Upper lobe of left lung (tissue), 6 donors: ENCODE measurements around the gene TXNRD1. TPM values are rescaled to one million over a fixed set of nuclear protein-coding genes. Genes with fewer than 3 reads are reported as not detected.

Experiments used
- ATAC-seq, 2 donors: fragments of 200-7000 bp; cut with Tn5 transposase; one replicate each; pipeline ENCODE4 v1.9.1; 2022; ENCODE audit warnings: mild to moderate bottlenecking in 2 of 2, moderate library complexity in 2 of 2; ENCODE audit not compliant: low FRiP score in 2 of 2
- DNase-seq, 2 donors: peaks; one replicate each; pipeline ENCODE4 v3.0.0-alpha.2; 2019 to 2020
- H3K27ac ChIP-seq, 4 donors: fragments of 200-600 bp; sonication (generic); one replicate each; pipeline ENCODE4 v1.5.1; 2016 to 2019
- H3K27me3 ChIP-seq, 4 donors: fragments of 200-600 bp; sonication (generic); one replicate each; pipeline ENCODE4 v1.5.1; 2017 to 2019
- H3K36me3 ChIP-seq, 4 donors: fragments of 200-600 bp; sonication (generic); one replicate each; pipeline ENCODE4 v1.5.1; 2016 to 2019
- H3K4me1 ChIP-seq, 4 donors: fragments of 200-600 bp; sonication (generic); one replicate each; pipeline ENCODE4 v1.5.1; 2018 to 2019
- H3K4me3 ChIP-seq, 4 donors: fragments of 200-600 bp; sonication (generic); one replicate each; pipeline ENCODE4 v1.5.1; 2017 to 2019; ENCODE audit warnings: mild to moderate bottlenecking in 2 of 4, moderate library complexity in 1 of 4
- H3K9me3 ChIP-seq, 4 donors: fragments of 200-600 bp; sonication (generic); one replicate each; pipeline ENCODE4 v1.5.1; 2018 to 2019
- EP300 ChIP-seq, 4 donors: sonication (generic); formaldehyde crosslinking; IDR thresholded peaks; one replicate each; pipeline ENCODE4 v1.5.1; 2017; ENCODE audit warnings: antibody characterized with exemption in 4 of 4, control low read depth in 2 of 4
- POLR2A ChIP-seq, 4 donors: fragments of 450-650 bp; IDR thresholded peaks; one replicate each; pipeline ENCODE4 v1.5.1; 2016 to 2017; ENCODE audit warnings: antibody characterized with exemption in 4 of 4, mild to moderate bottlenecking in 2 of 4
- POLR2AphosphoS5 ChIP-seq, 2 donors: sonication (generic); formaldehyde crosslinking; IDR thresholded peaks; one replicate each; pipeline ENCODE4 v1.5.1; 2017; ENCODE audit warnings: antibody characterized with exemption in 2 of 2
- WGBS, 2 donors: methylation state at CpG; one replicate each; pipeline ENCODE4 v1.1.5; 2017 to 2018; 5-methylcytosine and 5-hydroxymethylcytosine counted together
- total RNA-seq, 6 donors: library from RNA; depleted of rRNA in 4 of 6; stranded (reverse); fragments of >200 nt in 4 of 6; gene quantifications; one replicate each; pipeline versions ENCODE4 v1.1.0 to v1.2.1, GENCODE V29; 2016 to 2021
- TF ChIP-seq, protein P1 (sequence below), 6 experiments: fragments of 450-650 bp in 4 of 6; fragments of 200-600 bp in 2 of 6; sonication (generic) in 2 of 6; IDR thresholded peaks; one replicate each; pipeline ENCODE4 v1.5.1; 2016 to 2019; ENCODE audit warnings: antibody characterized with exemption in 6 of 6
- donor health status: DM: no; HTN: no; CAD: no; lungs with moderate emphysema.
- donor health status: DM: no; HTN: yes; CAD: no; lungs with severe emphysema.

The TXNRD1 gene
- total RNA-seq, 6 donors from 2014 or later, result 124 to 381 (median 162) TPM

DNA sequence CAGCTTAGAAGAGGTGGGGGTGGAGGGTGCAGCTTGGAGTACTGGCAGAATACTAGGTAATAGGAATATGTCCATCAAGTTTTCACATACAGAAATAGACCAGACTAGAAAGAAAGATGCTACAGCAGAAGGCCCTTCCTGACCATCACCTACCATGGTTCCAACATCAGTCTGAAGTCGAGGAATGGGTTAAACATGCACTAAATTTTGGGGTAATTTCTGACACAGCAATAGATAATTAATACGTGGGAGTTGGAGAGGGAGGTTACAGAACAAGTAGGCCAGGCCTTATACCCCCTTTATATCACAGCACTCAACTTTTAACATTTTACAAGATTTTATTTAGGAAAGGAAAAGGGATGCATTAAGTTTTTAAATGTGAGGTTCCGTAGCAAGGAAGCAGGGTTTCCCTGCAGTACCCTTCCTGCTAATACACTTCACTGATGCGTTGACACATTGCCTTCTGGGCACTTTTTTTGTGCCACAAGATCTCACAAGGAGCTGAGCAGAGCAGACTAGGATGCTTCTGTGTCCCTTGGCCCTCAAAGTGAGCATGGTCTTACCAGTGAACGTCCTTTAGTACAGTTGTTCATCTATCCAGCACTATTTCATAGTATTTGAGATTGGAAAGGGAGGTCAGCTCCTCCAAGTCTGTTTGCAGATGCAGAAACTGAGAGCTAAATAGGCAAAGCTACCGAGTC, 138.7 kb downstream of the TXNRD1 start:
- H3K27ac ChIP-seq, result no peak overlapping the region
- peaks cover 5 to 59% (median 30%) of the 10 kb centered on the region in 4 donors for H3K36me3 ChIP-seq
- H3K9me3 ChIP-seq, result no peaks in the 10 kb centered on the region
- ATAC-seq (no peak), DNase-seq (no peak)
- WGBS, 2 donors, result 87 to 88% methylated on average over 6 of the region's 6 CpGs
- no peaks in the 10 kb centered on the region for H3K27me3 ChIP-seq
- TF ChIP-seq POLR2AphosphoS5 (IDR thresholded peaks at IDR 0.05), result no peak
- TF ChIP-seq EP300 (IDR thresholded peaks at IDR 0.05), result no peak
- TF ChIP-seq POLR2A (IDR thresholded peaks at IDR 0.05), result no peak
- TF ChIP-seq, protein P1, sequence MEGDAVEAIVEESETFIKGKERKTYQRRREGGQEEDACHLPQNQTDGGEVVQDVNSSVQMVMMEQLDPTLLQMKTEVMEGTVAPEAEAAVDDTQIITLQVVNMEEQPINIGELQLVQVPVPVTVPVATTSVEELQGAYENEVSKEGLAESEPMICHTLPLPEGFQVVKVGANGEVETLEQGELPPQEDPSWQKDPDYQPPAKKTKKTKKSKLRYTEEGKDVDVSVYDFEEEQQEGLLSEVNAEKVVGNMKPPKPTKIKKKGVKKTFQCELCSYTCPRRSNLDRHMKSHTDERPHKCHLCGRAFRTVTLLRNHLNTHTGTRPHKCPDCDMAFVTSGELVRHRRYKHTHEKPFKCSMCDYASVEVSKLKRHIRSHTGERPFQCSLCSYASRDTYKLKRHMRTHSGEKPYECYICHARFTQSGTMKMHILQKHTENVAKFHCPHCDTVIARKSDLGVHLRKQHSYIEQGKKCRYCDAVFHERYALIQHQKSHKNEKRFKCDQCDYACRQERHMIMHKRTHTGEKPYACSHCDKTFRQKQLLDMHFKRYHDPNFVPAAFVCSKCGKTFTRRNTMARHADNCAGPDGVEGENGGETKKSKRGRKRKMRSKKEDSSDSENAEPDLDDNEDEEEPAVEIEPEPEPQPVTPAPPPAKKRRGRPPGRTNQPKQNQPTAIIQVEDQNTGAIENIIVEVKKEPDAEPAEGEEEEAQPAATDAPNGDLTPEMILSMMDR (IDR thresholded peaks at IDR 0.05), result no peak
- H3K4me1 ChIP-seq, result no peaks in the 10 kb centered on the region
- H3K4me3 ChIP-seq, result no peak overlapping the region

DNA sequence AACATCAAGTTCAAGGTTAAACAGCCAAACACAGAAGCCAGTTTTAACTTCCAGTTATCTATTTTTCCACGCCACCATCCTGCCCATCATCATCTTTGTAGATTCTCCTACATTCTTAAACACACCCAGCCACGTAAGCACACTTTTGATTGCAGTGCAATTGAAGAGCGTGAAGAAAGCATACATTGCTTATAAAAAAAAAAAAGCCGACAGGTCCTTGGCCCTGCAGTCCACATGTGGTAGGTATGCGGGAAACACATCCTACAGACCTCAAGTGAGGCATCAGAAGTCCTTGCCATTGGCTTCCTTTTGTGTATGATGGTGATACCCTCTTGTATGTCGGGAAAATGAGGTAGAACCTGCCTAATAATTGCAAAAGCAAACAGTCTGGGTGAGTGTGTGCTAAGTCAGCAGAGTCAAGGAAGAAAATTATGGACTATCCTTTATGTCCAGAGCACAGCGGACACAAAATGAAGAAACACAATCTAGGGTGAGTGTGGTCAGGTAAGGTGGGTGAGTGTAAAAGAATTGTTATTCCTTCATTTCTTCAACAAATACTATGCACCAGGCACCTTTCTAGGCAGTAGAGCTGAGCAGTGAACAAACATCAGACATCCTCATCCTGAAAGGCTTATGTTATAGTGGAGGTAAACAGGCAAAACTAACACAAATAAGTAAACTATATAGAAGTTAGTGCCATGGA, 139.4 kb downstream of the TXNRD1 start:
- Histone ChIP-seq H3K27me3 (no peaks in the 10 kb centered on the region), H3K9me3 (peaks cover 0 to under 1% (median 0%) of the 10 kb centered on the region in 4 donors), H3K4me3 (no peak overlapping the region), H3K27ac (no peak overlapping the region), H3K4me1 (no peaks in the 10 kb centered on the region), H3K36me3 (peaks cover 0 to 52% (median 24%) of the 10 kb centered on the region in 4 donors)
- TF ChIP-seq, protein P1 (IDR thresholded peaks at IDR 0.05), result no peak
- TF ChIP-seq POLR2A (IDR thresholded peaks at IDR 0.05), result no peak
- TF ChIP-seq POLR2AphosphoS5 (IDR thresholded peaks at IDR 0.05), result no peak
- no peak for TF ChIP-seq EP300 (IDR thresholded peaks at IDR 0.05)
- DNase-seq (no peak), ATAC-seq (no peak)
- 85 to 92% methylated on average over 7 of the region's 7 CpGs for WGBS, 2 donors

DNA sequence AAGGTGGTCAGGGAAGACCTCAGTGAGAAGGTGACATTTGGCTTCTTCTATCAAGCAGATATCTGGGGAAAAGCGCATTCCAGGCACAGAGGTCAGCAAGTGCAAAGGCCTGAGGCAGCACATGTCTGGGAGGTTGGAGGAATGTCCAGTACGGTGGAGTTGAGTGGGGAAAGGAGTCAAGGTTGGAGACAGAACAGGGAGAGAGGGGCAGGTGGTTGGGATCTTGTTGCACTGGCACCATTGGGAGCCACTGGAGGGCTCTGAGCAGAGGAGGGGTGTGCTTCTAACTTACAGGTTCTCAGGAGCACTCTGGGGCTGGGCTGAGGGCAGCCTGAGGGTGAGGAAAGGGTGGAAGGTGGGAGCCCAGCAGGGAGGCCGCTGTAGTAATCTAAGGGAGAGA, 140.1 kb downstream of the TXNRD1 start:
- Histone ChIP-seq H3K27me3 (no peaks in the 10 kb centered on the region), H3K27ac (no peak overlapping the region), H3K36me3 (peaks cover 0 to 46% (median 18%) of the 10 kb centered on the region in 4 donors), H3K4me3 (no peak overlapping the region), H3K4me1 (no peaks in the 10 kb centered on the region), H3K9me3 (peaks cover 0 to 4% (median 0%) of the 10 kb centered on the region in 4 donors)
- WGBS, 2 donors, result 91% methylated on average over 3 of the region's 3 CpGs
- TF ChIP-seq POLR2A (IDR thresholded peaks at IDR 0.05) (no peak), EP300 (IDR thresholded peaks at IDR 0.05) (no peak), POLR2AphosphoS5 (IDR thresholded peaks at IDR 0.05) (no peak)
- TF ChIP-seq, protein P1 (IDR thresholded peaks at IDR 0.05), result no peak
- ATAC-seq (no peak), DNase-seq (no peak)

DNA sequence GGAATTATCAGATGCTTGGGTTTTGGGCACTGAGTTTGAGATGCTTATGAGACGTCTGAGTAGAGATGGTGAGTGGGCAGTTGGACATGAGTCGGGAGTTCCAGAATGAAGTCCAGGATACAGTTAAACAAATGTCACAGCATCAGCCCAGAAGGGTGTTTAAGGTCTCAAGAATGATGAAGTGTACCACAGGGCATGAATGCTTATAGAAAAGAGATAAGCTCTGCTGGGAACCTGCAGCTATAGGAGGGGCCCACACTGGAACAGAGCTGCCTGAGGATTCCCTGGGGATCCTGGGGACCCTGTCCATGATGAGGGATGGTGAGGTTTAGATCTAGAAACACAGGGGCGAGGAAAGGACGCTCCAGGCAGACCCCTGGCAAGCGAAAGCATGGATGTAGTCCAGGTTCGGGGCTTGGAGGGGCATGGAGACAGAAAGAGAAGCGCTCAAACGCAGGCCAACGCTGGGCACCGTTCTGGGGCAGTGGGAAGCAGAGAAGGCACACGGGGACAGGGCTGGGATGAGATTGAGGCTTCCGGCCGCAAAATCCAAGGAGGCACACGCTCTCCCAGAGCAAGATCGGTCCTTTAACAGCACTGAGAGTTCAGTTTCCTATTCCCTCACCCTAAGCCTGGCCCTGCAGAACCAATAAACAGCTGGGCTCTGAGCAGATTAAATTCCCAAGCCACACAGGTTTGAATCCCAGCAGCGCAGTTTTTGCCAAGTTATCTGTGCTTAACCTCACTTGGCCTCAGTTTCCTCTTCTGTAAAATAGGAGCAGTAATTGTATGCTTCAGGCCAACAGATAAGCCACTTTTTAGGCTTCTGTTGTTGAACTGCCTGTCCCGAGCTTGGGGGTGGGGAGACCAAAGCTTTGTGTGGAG, 140.9 kb downstream of the TXNRD1 start:
- DNase-seq (no peak), ATAC-seq (no peak)
- Histone ChIP-seq H3K27ac (no peak overlapping the region), H3K4me1 (no peaks in the 10 kb centered on the region), H3K4me3 (no peak overlapping the region), H3K36me3 (peaks cover 0 to 38% (median 10%) of the 10 kb centered on the region in 4 donors), H3K9me3 (peaks cover 0 to 4% (median 0%) of the 10 kb centered on the region in 4 donors), H3K27me3 (no peaks in the 10 kb centered on the region)
- TF ChIP-seq POLR2A (IDR thresholded peaks at IDR 0.05) (no peak), EP300 (IDR thresholded peaks at IDR 0.05) (no peak), POLR2AphosphoS5 (IDR thresholded peaks at IDR 0.05) (no peak)
- TF ChIP-seq, protein P1 (IDR thresholded peaks at IDR 0.05), result no peak
- WGBS, 2 donors, result 86 to 87% methylated on average over 17 of the region's 17 CpGs
